ENCODE measurements around the gene GRK5.

DNA sequence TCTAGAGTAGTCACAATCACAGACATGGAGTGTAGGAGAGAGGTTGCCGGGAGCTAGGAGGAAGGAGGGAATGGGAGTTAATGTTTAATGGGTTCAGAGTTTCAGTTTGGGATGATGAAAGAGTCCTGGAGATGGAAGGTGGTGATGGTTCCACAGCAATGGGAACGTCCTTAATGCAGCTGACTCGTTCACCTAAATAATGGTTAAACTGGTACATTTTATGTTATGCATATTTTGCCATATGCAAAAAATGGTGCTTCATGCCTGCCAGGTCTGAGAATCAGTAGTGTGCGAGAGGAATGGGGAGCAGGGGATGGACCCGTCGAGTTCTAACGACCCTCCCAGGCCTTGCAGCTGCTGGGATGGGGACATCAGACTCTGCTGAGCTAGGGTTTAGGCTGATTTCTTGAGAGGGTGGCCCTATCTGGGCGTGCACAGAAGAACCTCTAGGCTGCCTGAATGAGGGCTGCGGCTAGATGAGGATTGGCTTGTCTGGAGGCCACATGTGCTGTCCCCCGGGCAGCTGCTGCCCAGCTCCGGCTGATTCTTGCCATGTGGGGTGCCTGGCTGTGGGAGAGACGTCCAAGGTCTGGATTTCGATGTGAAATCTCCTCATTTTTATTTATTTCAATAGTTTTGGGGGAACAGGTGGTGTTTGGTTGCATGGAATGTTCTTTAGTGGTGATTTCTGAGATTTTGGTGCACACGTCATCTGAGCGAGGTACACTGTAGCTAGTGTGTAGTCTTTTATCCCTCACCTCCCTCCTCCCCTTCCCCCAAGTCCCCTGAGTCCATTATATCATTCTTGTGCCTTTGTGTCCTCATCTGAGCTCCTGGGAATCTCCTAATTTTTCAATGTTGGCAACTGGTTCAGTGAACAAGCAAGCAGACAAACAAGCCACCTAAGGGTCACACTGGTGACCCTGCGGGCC, 116.0 kb downstream of the GRK5 start:
- TF ChIP-seq POLR2A (IDR thresholded peaks at IDR 0.05; ENCODE audit: low read depth, low read length) (no peak), SPI1 (IDR thresholded peaks at IDR 0.05; ENCODE audit: low read depth, low read length) (no peak), TAF1 (IDR thresholded peaks at IDR 0.05; ENCODE audit: low read depth, low read length) (no peak), PAX5 (IDR thresholded peaks at IDR 0.05; ENCODE audit: insufficient read depth, low read length, severe bottlenecking) (no peak), POLR2AphosphoS5 (IDR thresholded peaks at IDR 0.05; ENCODE audit: low read depth, low read length) (no peak)
